Measurements from ENCODE around the gene PIK3C3.

PIK3C3 gene

GRCh38 chr18:42052122-42052708 lies 97.2 kb downstream of the PIK3C3 start:
- Histone ChIP-seq H3K36me3 (peaks cover 22% of the 10 kb centered on the region), H3K9me3 (no peaks in the 10 kb centered on the region), H3K4me1 (ENCODE audit: control insufficient read depth in 1 of 2, insufficient read depth in 1 of 2, low read depth in 1 of 2, low read length in 1 of 2) (peaks cover 7 to 8% of the 10 kb centered on the region in 2 experiments), H3K27ac (no peak overlapping the region), H3K4me3 (ENCODE audit: low read depth in 1 of 2, low read length in 1 of 2) (no peak overlapping the region), H3K27me3 (no peaks in the 10 kb centered on the region)
- no peak for TF ChIP-seq CTCF (IDR thresholded peaks at IDR 0.05)

DNA sequence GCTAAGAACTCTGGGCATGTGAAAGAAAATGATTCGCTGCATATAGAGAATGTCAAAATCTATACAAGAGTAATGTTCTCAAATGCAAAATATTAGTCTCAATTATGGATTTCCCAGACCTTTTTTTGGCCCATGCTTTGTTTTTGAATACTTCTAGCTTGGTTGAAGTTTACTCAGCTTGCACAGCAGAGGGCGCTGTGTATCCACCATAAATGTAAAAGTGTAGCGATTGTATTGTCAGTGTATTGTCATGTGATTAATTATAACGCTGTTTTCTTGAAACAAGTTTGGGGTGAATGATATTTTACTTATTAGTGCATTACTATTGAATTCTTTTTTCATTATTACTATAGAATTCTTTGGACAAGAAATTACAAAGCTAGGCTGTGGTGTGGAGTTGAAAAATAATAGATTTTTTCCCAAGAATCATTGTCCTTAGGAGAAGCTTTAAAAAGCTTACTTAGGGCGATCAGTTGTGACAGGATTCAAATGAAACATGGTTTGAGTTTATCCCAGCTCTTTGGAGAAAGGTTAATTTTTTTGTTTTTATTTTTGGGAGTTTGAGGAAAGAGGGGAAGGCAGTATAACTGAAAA lies 98.3 kb downstream of the PIK3C3 start:
- Histone ChIP-seq H3K4me1 (ENCODE audit: control insufficient read depth in 1 of 2, insufficient read depth in 1 of 2, low read depth in 1 of 2, low read length in 1 of 2) (peaks cover 1 to 2% of the 10 kb centered on the region in 2 experiments), H3K9me3 (no peaks in the 10 kb centered on the region), H3K36me3 (peaks cover 27% of the 10 kb centered on the region), H3K27ac (no peak overlapping the region), H3K27me3 (no peaks in the 10 kb centered on the region), H3K4me3 (ENCODE audit: low read depth in 1 of 2, low read length in 1 of 2) (no peak overlapping the region)
- peak; percentile 47 for TF ChIP-seq CTCF (IDR thresholded peaks at IDR 0.05)

DNA sequence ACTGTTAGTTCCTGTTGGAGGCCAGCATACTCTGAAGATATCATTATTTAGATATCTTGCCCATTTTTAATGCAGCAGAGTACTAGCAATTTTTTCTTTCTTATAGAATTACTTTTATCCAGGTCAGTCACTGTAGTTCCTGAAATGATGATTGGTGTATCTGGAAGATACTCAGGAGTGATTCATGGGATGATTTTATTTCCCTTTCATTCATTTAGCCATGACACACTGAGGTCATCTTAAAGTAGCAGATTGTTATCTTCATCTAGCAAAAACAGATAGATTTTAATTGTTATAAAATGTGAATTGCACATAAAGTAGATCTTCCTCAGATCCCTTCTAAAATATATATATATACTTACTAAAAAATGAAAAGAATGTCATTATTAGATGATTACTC lies 109.1 kb downstream of the PIK3C3 start:
- no peak overlapping the region for H3K27ac ChIP-seq
- no peaks in the 10 kb centered on the region for H3K4me1 ChIP-seq (ENCODE audit: control insufficient read depth in 1 of 2, insufficient read depth in 1 of 2, low read depth in 1 of 2, low read length in 1 of 2)
- no peaks in the 10 kb centered on the region for H3K27me3 ChIP-seq
- peaks cover 46% of the 10 kb centered on the region for H3K36me3 ChIP-seq
- no peaks in the 10 kb centered on the region for H3K9me3 ChIP-seq
- no peak overlapping the region for H3K4me3 ChIP-seq (ENCODE audit: low read depth in 1 of 2, low read length in 1 of 2)
- TF ChIP-seq CTCF (IDR thresholded peaks at IDR 0.05): no peak

DNA sequence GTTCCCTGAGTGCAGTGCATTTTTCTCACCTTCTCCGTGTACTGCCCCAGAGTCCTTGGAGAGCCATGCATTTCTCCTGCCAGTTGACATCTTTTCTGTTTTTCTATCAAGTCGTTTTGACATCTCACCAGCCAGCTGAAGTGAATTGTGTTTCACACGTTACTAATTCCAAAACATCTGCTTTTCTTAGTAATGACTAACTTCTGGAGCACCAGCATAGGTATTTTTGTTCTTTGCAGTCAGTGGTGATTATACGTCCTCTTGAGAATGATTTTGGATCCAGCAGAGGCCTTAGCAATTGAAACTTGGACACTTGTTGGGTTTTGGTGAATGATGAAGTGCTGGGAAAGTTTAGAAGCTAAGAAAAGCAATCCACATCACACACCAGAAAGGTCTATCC lies 112.5 kb downstream of the PIK3C3 start:
- Histone ChIP-seq H3K4me3 (ENCODE audit: low read depth in 1 of 2, low read length in 1 of 2) (no peak overlapping the region), H3K4me1 (ENCODE audit: control insufficient read depth in 1 of 2, insufficient read depth in 1 of 2, low read depth in 1 of 2, low read length in 1 of 2) (no peaks in the 10 kb centered on the region), H3K9me3 (no peaks in the 10 kb centered on the region), H3K27ac (no peak overlapping the region), H3K27me3 (no peaks in the 10 kb centered on the region), H3K36me3 (peaks cover 66% of the 10 kb centered on the region)
- no peak for TF ChIP-seq CTCF (IDR thresholded peaks at IDR 0.05)

- Histone ChIP-seq H3K4me1 (ENCODE audit: control insufficient read depth in 1 of 2, insufficient read depth in 1 of 2, low read depth in 1 of 2, low read length in 1 of 2) (no peaks in the 10 kb centered on the region), H3K36me3 (peaks cover 71% of the 10 kb centered on the region), H3K4me3 (ENCODE audit: low read depth in 1 of 2, low read length in 1 of 2) (no peak overlapping the region), H3K9me3 (no peaks in the 10 kb centered on the region), H3K27ac (no peak overlapping the region), H3K27me3 (no peaks in the 10 kb centered on the region)
- no peak for TF ChIP-seq CTCF (IDR thresholded peaks at IDR 0.05)
Measured at GRCh38 chr18:42068030-42068429, 113.0 kb downstream of the PIK3C3 start.
